IMR-90 (cell line): ENCODE measurements around the gene C2orf69.

ENCODE experiments used
- BHLHE40 ChIP-seq: fragments of 150-350 bp; IDR thresholded peaks from 2 replicates; pipeline ENCODE4 v1.6.1; 2016; ENCODE audit warnings: mild to moderate bottlenecking, low read depth, low read length
- CEBPB ChIP-seq: IDR thresholded peaks from 2 replicates; pipeline ENCODE4 v1.6.1; 2012; ENCODE audit warnings: low read depth, low read length, improper control_type of control experiment
- NFE2L2 ChIP-seq: fragments of 150-350 bp; IDR thresholded peaks from 2 replicates; pipeline ENCODE4 v1.6.1; 2016; ENCODE audit warnings: low read depth, mild to moderate bottlenecking, low read length
- POLR2A ChIP-seq: IDR thresholded peaks from 2 replicates; pipeline ENCODE4 v1.6.1; 2012; ENCODE audit warnings: mild to moderate bottlenecking, low read depth, low read length
- RFX5 ChIP-seq: IDR thresholded peaks from 2 replicates; pipeline ENCODE4 v1.8.0; 2012; ENCODE audit warnings: low read depth, mild to moderate bottlenecking, low read length, moderate library complexity
- TF ChIP-seq, protein P1 (sequence below): conservative IDR thresholded peaks from 2 replicates; pipeline ENCODE4 v1.5.1; 2012; ENCODE audit warnings: mild to moderate bottlenecking, low read depth, low read length, improper control_type of control experiment

DNA sequence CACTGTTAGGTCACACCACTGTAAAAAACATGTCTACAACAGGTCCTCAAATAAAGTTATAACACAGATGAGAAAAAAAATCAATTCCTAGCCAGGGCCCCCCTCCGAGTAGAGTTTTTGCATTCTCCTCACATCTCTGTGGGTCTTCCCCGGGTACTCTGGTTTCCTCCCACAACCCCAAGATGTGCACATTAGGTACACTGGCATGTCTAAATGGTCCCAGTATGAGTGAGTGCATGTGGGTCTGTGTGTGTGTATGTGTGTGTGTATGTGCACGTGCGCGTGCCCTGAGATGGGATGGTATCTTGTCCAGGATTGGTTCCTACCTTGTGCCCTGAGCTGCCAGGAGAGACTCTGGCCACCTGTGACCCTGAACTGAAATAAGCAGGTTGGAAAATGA lies 39.3 kb downstream of the C2orf69 start:
- TF ChIP-seq, protein P1, sequence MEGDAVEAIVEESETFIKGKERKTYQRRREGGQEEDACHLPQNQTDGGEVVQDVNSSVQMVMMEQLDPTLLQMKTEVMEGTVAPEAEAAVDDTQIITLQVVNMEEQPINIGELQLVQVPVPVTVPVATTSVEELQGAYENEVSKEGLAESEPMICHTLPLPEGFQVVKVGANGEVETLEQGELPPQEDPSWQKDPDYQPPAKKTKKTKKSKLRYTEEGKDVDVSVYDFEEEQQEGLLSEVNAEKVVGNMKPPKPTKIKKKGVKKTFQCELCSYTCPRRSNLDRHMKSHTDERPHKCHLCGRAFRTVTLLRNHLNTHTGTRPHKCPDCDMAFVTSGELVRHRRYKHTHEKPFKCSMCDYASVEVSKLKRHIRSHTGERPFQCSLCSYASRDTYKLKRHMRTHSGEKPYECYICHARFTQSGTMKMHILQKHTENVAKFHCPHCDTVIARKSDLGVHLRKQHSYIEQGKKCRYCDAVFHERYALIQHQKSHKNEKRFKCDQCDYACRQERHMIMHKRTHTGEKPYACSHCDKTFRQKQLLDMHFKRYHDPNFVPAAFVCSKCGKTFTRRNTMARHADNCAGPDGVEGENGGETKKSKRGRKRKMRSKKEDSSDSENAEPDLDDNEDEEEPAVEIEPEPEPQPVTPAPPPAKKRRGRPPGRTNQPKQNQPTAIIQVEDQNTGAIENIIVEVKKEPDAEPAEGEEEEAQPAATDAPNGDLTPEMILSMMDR: no peak
- TF ChIP-seq NFE2L2 (no peak), POLR2A (no peak), RFX5 (no peak), BHLHE40 (no peak), CEBPB (no peak)
